Activated B cell treated with CpG ODN at 0.5 μM for 24 hours (primary cell): ENCODE results near the gene FAM193B. TPM values are rescaled to one million over a fixed set of nuclear protein-coding genes. Genes with fewer than 3 reads are reported as not detected.

Experiments
- ATAC-seq: fragments of 200-7000 bp; cut with Tn5 transposase; one replicate; pipeline ENCODE4 v1.10.0; 2021; ENCODE audit warnings: low read depth, mild to moderate bottlenecking, moderate library complexity
- CTCF ChIA-PET: fragments of 350-600 bp; sonication (Branson Sonifier 250); formaldehyde crosslinking; loops from one replicate; lab custom pipeline; 2021; ENCODE audit warnings: antibody characterized with exemption; lab: Charles Lee
- POLR2A ChIA-PET: fragments of 350-600 bp; sonication (Branson Sonifier 250); formaldehyde crosslinking; loops from one replicate; lab custom pipeline; 2021; ENCODE audit warnings: antibody characterized with exemption; lab: Charles Lee
- DNase-seq: peaks from one replicate; pipeline ENCODE4 v3.0.0; 2022
- H3K27ac Mint-ChIP-seq: one replicate; pipeline ENCODE4 v1.8.0; 2020; ENCODE audit warnings: mixed read lengths
- H3K27me3 Mint-ChIP-seq: one replicate; pipeline ENCODE4 v1.8.0; 2021; ENCODE audit warnings: mixed read lengths
- H3K36me3 Mint-ChIP-seq: one replicate; pipeline ENCODE4 v1.8.0; 2021; ENCODE audit warnings: low read depth, mixed read lengths
- H3K4me1 Mint-ChIP-seq: one replicate; pipeline ENCODE4 v1.8.0; 2021; ENCODE audit warnings: mixed read lengths
- H3K4me3 Mint-ChIP-seq: one replicate; pipeline ENCODE4 v1.8.0; 2020; ENCODE audit warnings: mild to moderate bottlenecking, mixed read lengths
- H3K9me3 Mint-ChIP-seq: one replicate; pipeline ENCODE4 v1.8.0; 2020; ENCODE audit warnings: mixed read lengths
- intact Hi-C: fragments of 100-400 bp; cut with micrococcal nuclease; formaldehyde crosslinking; loops from one replicate; pipeline ENCODE4 v1.15.1; 2024
- total RNA-seq: library from RNA; stranded (reverse); gene quantifications from 2 replicates; pipeline ENCODE4 v1.2.3, GENCODE V29; 2022
- TF ChIP-seq, protein P1 (sequence below): fragments of 200-600 bp; IDR thresholded peaks from one replicate; pipeline ENCODE4 v1.8.0; 2022; ENCODE audit warnings: antibody characterized with exemption, mild to moderate bottlenecking

FAM193B gene
- total RNA-seq, 1 donor from 2014 or later, result 121 TPM

DNA sequence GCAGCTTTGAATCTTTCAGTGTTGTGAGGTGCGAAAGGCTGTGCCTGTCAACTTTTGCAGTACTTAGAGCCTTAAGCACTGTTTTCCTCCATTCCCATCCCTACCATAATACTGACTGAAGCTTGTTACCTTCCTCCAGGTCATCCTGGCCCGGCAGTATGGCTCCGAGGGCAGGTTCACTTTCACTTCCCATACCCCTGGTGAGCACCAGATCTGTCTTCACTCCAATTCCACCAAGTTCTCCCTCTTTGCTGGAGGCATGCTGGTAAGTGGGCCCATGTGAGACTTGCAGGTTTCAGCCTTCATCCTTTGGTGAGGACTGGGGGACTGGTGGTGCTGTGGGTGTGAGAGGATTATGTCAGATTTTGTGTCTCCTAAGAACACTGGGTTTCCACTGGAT lies 39.1 kb upstream of the FAM193B start:
- CTCF ChIA-PET, result interaction anchor here (1.1 to 2.5 kb wide), 2 partner anchors 9 to 203 kb away, joined by 3 to 8 read pairs; no protein-coding TSS in a partner anchor
- Mint-ChIP-seq H3K27me3 (peaks cover 7% of the 10 kb centered on the region), H3K4me1 (peaks cover 22% of the 10 kb centered on the region), H3K4me3 (peak overlapping the region; percentile 100), H3K27ac (peak overlapping the region; percentile 41), H3K9me3 (no peaks in the 10 kb centered on the region), H3K36me3 (peaks cover 39% of the 10 kb centered on the region)
- TF ChIP-seq, protein P1, sequence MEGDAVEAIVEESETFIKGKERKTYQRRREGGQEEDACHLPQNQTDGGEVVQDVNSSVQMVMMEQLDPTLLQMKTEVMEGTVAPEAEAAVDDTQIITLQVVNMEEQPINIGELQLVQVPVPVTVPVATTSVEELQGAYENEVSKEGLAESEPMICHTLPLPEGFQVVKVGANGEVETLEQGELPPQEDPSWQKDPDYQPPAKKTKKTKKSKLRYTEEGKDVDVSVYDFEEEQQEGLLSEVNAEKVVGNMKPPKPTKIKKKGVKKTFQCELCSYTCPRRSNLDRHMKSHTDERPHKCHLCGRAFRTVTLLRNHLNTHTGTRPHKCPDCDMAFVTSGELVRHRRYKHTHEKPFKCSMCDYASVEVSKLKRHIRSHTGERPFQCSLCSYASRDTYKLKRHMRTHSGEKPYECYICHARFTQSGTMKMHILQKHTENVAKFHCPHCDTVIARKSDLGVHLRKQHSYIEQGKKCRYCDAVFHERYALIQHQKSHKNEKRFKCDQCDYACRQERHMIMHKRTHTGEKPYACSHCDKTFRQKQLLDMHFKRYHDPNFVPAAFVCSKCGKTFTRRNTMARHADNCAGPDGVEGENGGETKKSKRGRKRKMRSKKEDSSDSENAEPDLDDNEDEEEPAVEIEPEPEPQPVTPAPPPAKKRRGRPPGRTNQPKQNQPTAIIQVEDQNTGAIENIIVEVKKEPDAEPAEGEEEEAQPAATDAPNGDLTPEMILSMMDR, result no peak
- POLR2A ChIA-PET, result interaction anchor here (2.2 kb wide), 1 partner anchor 167 kb away, joined by 9 read pairs; the partner anchor contains the start of gene GRK6
- ATAC-seq (no peak), DNase-seq (no peak)
- intact Hi-C loops, result loop anchor here (2.0 to 10.0 kb wide), 3 partner anchors 77 to 199 kb away; partner anchors contain the start of gene DDX41

DNA sequence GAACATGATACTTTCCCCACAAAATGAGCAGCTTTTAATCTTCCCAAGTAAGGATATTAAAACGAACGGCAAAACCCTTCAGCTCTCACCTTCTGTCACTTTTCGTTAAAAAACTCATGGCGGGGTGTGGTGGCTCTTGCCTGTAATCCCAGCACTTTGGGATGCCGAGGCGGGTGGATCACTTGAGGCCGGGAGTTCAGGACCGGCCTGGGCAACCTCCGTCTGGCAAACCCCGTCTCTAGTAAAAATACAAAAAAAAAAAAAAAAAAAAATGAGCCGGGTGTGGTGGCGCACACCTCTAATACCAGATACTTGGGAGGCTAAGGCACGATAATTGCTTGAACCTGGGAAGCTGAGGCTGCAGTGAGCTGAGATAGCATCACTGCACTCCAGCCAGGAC lies 38.5 kb upstream of the FAM193B start:
- ATAC-seq, result no peak
- intact Hi-C loops, result loop anchor here (1.0 to 10.0 kb wide), 5 partner anchors 7 to 198 kb away; partner anchors contain the start of genes B4GALT7, DDX41 and FAM193B
- Mint-ChIP-seq H3K4me1 (peaks cover 20% of the 10 kb centered on the region), H3K36me3 (peaks cover 39% of the 10 kb centered on the region), H3K4me3 (peak overlapping the region; percentile 100), H3K9me3 (no peaks in the 10 kb centered on the region), H3K27me3 (peaks cover 7% of the 10 kb centered on the region), H3K27ac (peak overlapping the region; percentile 46)
- no peak for DNase-seq
- ChIA-PET CTCF (interaction anchor here (1.1 to 2.5 kb wide), 3 partner anchors 10 to 202 kb away, joined by 3 to 8 read pairs (median 5); no protein-coding TSS in a partner anchor), POLR2A (interaction anchor here (0.7 to 2.2 kb wide), 6 partner anchors 26 to 166 kb away, joined by 3 to 9 read pairs (median 4); partner anchors contain the start of genes DOK3 and GRK6)
- TF ChIP-seq, protein P1, result no peak

DNA sequence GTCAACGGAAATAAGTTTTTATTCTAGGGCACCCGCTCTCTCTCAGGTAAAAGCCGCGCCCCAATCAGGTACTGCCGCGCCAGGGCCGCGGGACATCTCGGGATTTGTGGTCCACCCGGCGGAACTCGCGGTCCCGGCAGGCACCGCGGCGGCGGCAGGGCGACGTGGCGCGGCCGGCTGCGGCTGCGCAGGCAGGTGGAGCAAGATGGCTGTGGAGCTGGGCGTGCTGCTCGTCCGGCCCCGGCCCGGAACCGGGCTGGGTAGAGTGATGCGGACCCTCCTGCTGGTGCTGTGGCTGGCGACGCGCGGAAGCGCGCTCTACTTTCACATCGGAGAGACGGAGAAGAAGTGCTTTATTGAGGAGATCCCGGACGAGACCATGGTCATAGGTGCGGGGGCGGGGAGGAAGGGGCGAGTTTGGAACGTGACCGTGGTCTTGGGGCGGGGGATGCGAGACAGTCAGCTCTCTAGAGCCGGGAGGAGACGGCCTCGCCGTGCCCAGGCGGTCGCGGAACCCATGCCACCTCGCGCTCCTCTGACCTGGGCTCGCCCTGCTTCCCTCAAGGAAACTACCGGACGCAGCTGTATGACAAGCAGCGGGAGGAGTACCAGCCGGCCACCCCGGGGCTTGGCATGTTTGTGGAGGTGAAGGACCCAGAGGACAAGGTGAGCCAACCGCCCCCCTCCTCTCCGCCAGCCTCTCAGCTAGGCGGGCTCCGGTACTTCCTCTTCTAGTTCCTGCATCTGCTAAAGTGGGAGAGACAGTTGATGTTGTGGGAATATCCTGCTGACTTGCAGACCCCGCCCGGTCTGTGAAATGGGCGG lies 37.9 kb upstream of the FAM193B start, which contains the start of gene TMED9:
TSS of gene TMED9 (plus strand) at position 194 of the 825 bp plus-strand sequence. CDS start at position 206, 12 bp downstream.
- Mint-ChIP-seq H3K36me3 (peaks cover 39% of the 10 kb centered on the region), H3K27ac (peak within 1 kb of the TSS; percentile 98), H3K9me3 (no peaks in the 10 kb centered on the region), H3K4me3 (peak within 1 kb of the TSS; percentile 100), H3K4me1 (peaks cover 20% of the 10 kb centered on the region), H3K27me3 (peaks cover 7% of the 10 kb centered on the region)
- ChIA-PET POLR2A (interaction anchor here (0.6 to 2.2 kb wide), 9 partner anchors 8 to 260 kb away, joined by 3 to 11 read pairs (median 3); partner anchors contain the start of genes B4GALT7, DOK3 and GRK6), CTCF (interaction anchor here (1.1 to 2.5 kb wide), 3 partner anchors 11 to 202 kb away, joined by 3 to 8 read pairs (median 5); no protein-coding TSS in a partner anchor)
- intact Hi-C loops, result loop anchor here (1.0 to 10.0 kb wide), 5 partner anchors 8 to 197 kb away; partner anchors contain the start of genes B4GALT7, DDX41 and FAM193B
- TF ChIP-seq, protein P1, result no peak
- DNase-seq (peak; percentile 85), ATAC-seq (peak; percentile 98)

DNA sequence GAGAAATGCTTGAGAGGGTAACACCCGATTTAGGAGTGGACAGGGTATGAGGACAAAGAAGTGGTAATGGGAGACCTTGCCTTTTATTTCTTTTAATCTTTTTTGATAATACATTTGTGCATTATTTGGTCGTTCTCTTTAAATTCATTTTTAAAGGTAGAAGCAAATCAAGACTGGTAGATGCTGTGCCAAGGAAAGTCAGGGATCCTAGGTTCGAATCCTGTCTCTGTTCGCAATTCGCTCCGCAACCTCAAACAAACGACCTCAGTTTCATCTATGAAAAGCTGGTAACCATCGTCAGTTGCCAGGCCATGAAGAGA lies 37.3 kb upstream of the FAM193B start:
- TF ChIP-seq, protein P1, result no peak
- Mint-ChIP-seq H3K27ac (peak overlapping the region; percentile 61), H3K27me3 (peaks cover 7% of the 10 kb centered on the region), H3K4me3 (peak overlapping the region; percentile 100), H3K4me1 (peaks cover 24% of the 10 kb centered on the region), H3K9me3 (no peaks in the 10 kb centered on the region), H3K36me3 (peaks cover 39% of the 10 kb centered on the region)
- intact Hi-C loops, result loop anchor here (1.0 to 10.0 kb wide), 5 partner anchors 9 to 197 kb away; partner anchors contain the start of genes B4GALT7, DDX41 and FAM193B
- ChIA-PET POLR2A (interaction anchor here (0.6 to 2.2 kb wide), 4 partner anchors 9 to 260 kb away, joined by 3 to 11 read pairs (median 6); partner anchors contain the start of genes B4GALT7 and GRK6), CTCF (interaction anchor here (1.5 kb wide), 1 partner anchor 136 kb away, joined by 5 read pairs; no protein-coding TSS in a partner anchor)
- DNase-seq (no peak), ATAC-seq (no peak)
